MCF 10A (cell line): ENCODE results near the gene SLC7A6. TPM values are rescaled to one million over a fixed set of nuclear protein-coding genes. Genes with fewer than 3 reads are reported as not detected.
A peak's percentile ranks its signal among the peaks of the same experiment; 100 is the strongest.

ENCODE experiments used
- BruUV-seq: library from RNA; stranded (reverse); fragments of 400-500 nt; replicated peaks from 2 replicates; lab custom pipeline; 2021; lab: Mats Ljungman, UMichigan
- CTCF ChIA-PET: fragments of 300-600 bp; sonication (Branson Sonifier 250); formaldehyde crosslinking; extraction: SDS; loops from one replicate; lab custom pipeline; 2021; ENCODE audit warnings: antibody characterized with exemption, inconsistent platforms; lab: Yijun Ruan, JAX
- POLR2A ChIA-PET: fragments of 300-600, 350-650 bp; sonication (Branson Sonifier 250); formaldehyde crosslinking; extraction: SDS; loops from one replicate; lab custom pipeline; 2020; ENCODE audit warnings: antibody characterized with exemption, inconsistent platforms; lab: Yijun Ruan, JAX
- DNase-seq: peaks from one replicate; pipeline ENCODE4 v3.0.0-alpha.2; 2018; ENCODE audit not compliant: unreplicated experiment
- H3K27ac Mint-ChIP-seq: one replicate; pipeline ENCODE4 v1.8.0; 2022; ENCODE audit warnings: mild to moderate bottlenecking, low read depth, mixed read lengths; ENCODE audit not compliant: unreplicated experiment
- H3K27me3 Mint-ChIP-seq: one replicate; pipeline ENCODE4 v1.8.0; 2022; ENCODE audit warnings: mixed read lengths; ENCODE audit not compliant: insufficient read depth, unreplicated experiment
- H3K36me3 Mint-ChIP-seq: one replicate; pipeline ENCODE4 v1.8.0; 2022; ENCODE audit warnings: mild to moderate bottlenecking, moderate library complexity, mixed read lengths; ENCODE audit not compliant: insufficient read depth, unreplicated experiment
- H3K4me1 Mint-ChIP-seq: one replicate; pipeline ENCODE4 v1.8.0; 2022; ENCODE audit warnings: mixed read lengths; ENCODE audit not compliant: insufficient read depth, unreplicated experiment
- H3K4me3 Mint-ChIP-seq: one replicate; pipeline ENCODE4 v1.8.0; 2022; ENCODE audit warnings: mild to moderate bottlenecking, moderate library complexity, mixed read lengths; ENCODE audit not compliant: unreplicated experiment
- H3K9me3 Mint-ChIP-seq: one replicate; pipeline ENCODE4 v1.8.0; 2022; ENCODE audit warnings: mixed read lengths; ENCODE audit not compliant: unreplicated experiment
- CTCF ChIP-seq: fragments of 200-600 bp; IDR thresholded peaks from one replicate; pipeline ENCODE4 v1.8.0; 2022; ENCODE audit warnings: antibody characterized with exemption, mild to moderate bottlenecking; ENCODE audit not compliant: unreplicated experiment
- intact Hi-C: fragments of 100-400 bp; cut with micrococcal nuclease; formaldehyde crosslinking; loops from 2 replicates; pipeline ENCODE4 v1.14.1; 2022
- total RNA-seq: library from RNA; stranded (reverse); gene quantifications from 2 replicates; pipeline ENCODE4 v1.2.3, GENCODE V29; 2022

Gene SLC7A6
- total RNA-seq, 1 experiment from 2014 or later = 61.0 TPM

GRCh38 chr16:68281368-68282063 is 17.2 kb downstream of the SLC7A6 start:
- DNase-seq = no peak
- ChIA-PET CTCF (interaction anchor here (1.0 kb wide), 1 partner anchor 11 kb away, joined by 3 read pairs; no protein-coding TSS in a partner anchor), POLR2A (no interaction called here)
- peaks cover 75% of the 10 kb centered on the region for H3K36me3 Mint-ChIP-seq
- no peak overlapping the region for H3K27ac Mint-ChIP-seq
- H3K27me3 Mint-ChIP-seq = no peaks in the 10 kb centered on the region
- H3K9me3 Mint-ChIP-seq = no peaks in the 10 kb centered on the region
- no peak overlapping the region for H3K4me3 Mint-ChIP-seq
- BruUV-seq = no TSS peak
- TF ChIP-seq CTCF = no peak
- intact Hi-C loops = no loop called here
- peaks cover 6% of the 10 kb centered on the region for H3K4me1 Mint-ChIP-seq

- no peak overlapping the region for H3K4me3 Mint-ChIP-seq
- peaks cover 75% of the 10 kb centered on the region for H3K36me3 Mint-ChIP-seq
- intact Hi-C loops = no loop called here
- no peaks in the 10 kb centered on the region for H3K27me3 Mint-ChIP-seq
- BruUV-seq = no TSS peak
- TF ChIP-seq CTCF = no peak
- no peak overlapping the region for H3K27ac Mint-ChIP-seq
- ChIA-PET CTCF (no interaction called here), POLR2A (no interaction called here)
- no peaks in the 10 kb centered on the region for H3K9me3 Mint-ChIP-seq
- peaks cover 8% of the 10 kb centered on the region for H3K4me1 Mint-ChIP-seq
- no peak for DNase-seq
Measured at GRCh38 chr16:68282064-68282452, 17.7 kb downstream of the SLC7A6 start.

GRCh38 chr16:68283346-68283745 is 19.0 kb downstream of the SLC7A6 start:
- Mint-ChIP-seq H3K9me3 (no peaks in the 10 kb centered on the region), H3K4me1 (peaks cover 20% of the 10 kb centered on the region), H3K27ac (peak overlapping the region; percentile 13), H3K36me3 (peaks cover 78% of the 10 kb centered on the region), H3K27me3 (no peaks in the 10 kb centered on the region), H3K4me3 (no peak overlapping the region)
- DNase-seq = no peak
- BruUV-seq = no TSS peak
- TF ChIP-seq CTCF = no peak
- ChIA-PET CTCF (interaction anchor here (0.6 to 4.7 kb wide), 5 partner anchors 10 to 801 kb away, joined by 3 to 46 read pairs (median 4); partner anchors contain the start of gene SLC7A6), POLR2A (interaction anchor here (1.0 to 3.7 kb wide), 5 partner anchors 7 to 46 kb away, joined by 3 to 16 read pairs (median 6); partner anchors contain the start of genes PRMT7 and SLC7A6OS)
- intact Hi-C loops = no loop called here

- Mint-ChIP-seq H3K36me3 (peaks cover 81% of the 10 kb centered on the region), H3K27ac (peak overlapping the region; percentile 13), H3K4me1 (peaks cover 20% of the 10 kb centered on the region), H3K27me3 (no peaks in the 10 kb centered on the region), H3K4me3 (no peak overlapping the region), H3K9me3 (no peaks in the 10 kb centered on the region)
- CTCF ChIA-PET = interaction anchor here (0.6 to 4.7 kb wide), 6 partner anchors 11 to 801 kb away, joined by 3 to 46 read pairs (median 4); partner anchors contain the start of gene SLC7A6
- BruUV-seq = no TSS peak
- POLR2A ChIA-PET = interaction anchor here (1.0 to 3.7 kb wide), 6 partner anchors 8 to 47 kb away, joined by 3 to 16 read pairs (median 6); partner anchors contain the start of genes PRMT7 and SLC7A6OS
- no peak for DNase-seq
- intact Hi-C loops = no loop called here
- no peak for TF ChIP-seq CTCF
Measured at GRCh38 chr16:68283801-68284598, 19.7 kb downstream of the SLC7A6 start.
